OCI-LY3 (cell line): ENCODE results near the gene NCEH1.
A peak's percentile ranks its signal among the peaks of the same experiment; 100 is the strongest.

Source experiments
- CTCF ChIP-seq: fragments of 200-600, 300-600 bp; sonication (generic); IDR thresholded peaks from 2 replicates; pipeline ENCODE4 v1.5.1; 2014; ENCODE audit warnings: antibody characterized with exemption, low read length, low read depth
- EZH2phosphoT487 ChIP-seq: fragments of 200-600 bp; shearing (Covaris generic); IDR thresholded peaks from 2 replicates; pipeline ENCODE4 v1.6.1; 2018; ENCODE audit warnings: antibody characterized with exemption, mixed run types, low read depth

- no peak for TF ChIP-seq EZH2phosphoT487
- TF ChIP-seq CTCF, result peak; percentile 61
These were observed 87.8 kb downstream of the NCEH1 start for GRCh38 chr3:172622916-172623700.
